ENCODE measurements around the gene SIGLEC6. TPM values are rescaled to one million over a fixed set of nuclear protein-coding genes. Genes with fewer than 3 reads are reported as not detected.

SIGLEC6 gene
- total RNA-seq, 1 experiment from 2014 or later, result 10.0 TPM

DNA sequence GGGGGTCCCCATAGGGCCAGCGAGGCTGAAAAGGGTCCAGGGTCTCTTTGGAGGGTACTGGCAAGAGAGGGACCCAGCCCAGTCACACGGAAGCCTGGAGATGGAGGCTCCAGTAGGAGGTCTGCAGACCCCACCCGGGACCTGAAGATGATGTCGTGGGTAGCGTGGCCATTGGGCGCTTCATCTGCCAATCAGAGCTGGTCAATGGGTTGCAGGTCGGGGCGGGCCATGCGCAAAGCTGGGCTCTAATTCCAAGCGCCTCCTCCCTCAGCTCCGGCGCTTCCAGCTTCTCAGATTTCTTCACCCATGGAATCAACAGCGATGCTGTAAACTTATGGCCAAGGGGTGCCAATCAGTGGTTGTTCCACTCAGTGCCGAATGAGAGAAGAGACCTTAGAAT lies 40.8 kb downstream of the SIGLEC6 start:
- H3K9me3 ChIP-seq, result no peaks in the 10 kb centered on the region
- peaks cover 7% of the 10 kb centered on the region for H3K9me3 Mint-ChIP-seq (ENCODE audit: unreplicated experiment)
- no peaks in the 10 kb centered on the region for H3K27me3 ChIP-seq (replicated peaks; ENCODE audit: control insufficient read depth, insufficient read depth, low read length)
- no TSS peak for BruUV-seq (replicated peaks)
- TF ChIP-seq, protein P1, sequence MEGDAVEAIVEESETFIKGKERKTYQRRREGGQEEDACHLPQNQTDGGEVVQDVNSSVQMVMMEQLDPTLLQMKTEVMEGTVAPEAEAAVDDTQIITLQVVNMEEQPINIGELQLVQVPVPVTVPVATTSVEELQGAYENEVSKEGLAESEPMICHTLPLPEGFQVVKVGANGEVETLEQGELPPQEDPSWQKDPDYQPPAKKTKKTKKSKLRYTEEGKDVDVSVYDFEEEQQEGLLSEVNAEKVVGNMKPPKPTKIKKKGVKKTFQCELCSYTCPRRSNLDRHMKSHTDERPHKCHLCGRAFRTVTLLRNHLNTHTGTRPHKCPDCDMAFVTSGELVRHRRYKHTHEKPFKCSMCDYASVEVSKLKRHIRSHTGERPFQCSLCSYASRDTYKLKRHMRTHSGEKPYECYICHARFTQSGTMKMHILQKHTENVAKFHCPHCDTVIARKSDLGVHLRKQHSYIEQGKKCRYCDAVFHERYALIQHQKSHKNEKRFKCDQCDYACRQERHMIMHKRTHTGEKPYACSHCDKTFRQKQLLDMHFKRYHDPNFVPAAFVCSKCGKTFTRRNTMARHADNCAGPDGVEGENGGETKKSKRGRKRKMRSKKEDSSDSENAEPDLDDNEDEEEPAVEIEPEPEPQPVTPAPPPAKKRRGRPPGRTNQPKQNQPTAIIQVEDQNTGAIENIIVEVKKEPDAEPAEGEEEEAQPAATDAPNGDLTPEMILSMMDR (IDR thresholded peaks at IDR 0.05; ENCODE audit: insufficient read depth in 1 of 2, low read depth in 1 of 2, low read length in 1 of 2, severe bottlenecking in 1 of 2, unreplicated experiment in 1 of 2), result no peak
- ChIA-PET POLR2A (no interaction called here), CTCF (no interaction called here)
- no peaks in the 10 kb centered on the region for H3K4me1 Mint-ChIP-seq (ENCODE audit: low read depth, unreplicated experiment)
- H3K36me3 ChIP-seq (ENCODE audit: control insufficient read depth, insufficient read depth, low read length), result no peaks in the 10 kb centered on the region
- H3K36me3 Mint-ChIP-seq (ENCODE audit: insufficient read depth, unreplicated experiment), result no peaks in the 10 kb centered on the region
- DNase-seq, result no peak
- intact Hi-C loops (cut with micrococcal nuclease; ENCODE audit: unreplicated experiment), result no loop called here
- peaks cover 7% of the 10 kb centered on the region for H3K27me3 Mint-ChIP-seq (ENCODE audit: insufficient read depth, unreplicated experiment)
- H3K27ac Mint-ChIP-seq (ENCODE audit: unreplicated experiment), result no peak overlapping the region
- no peak overlapping the region for H3K4me3 Mint-ChIP-seq (ENCODE audit: unreplicated experiment)
- no peak overlapping the region for H3K4me3 ChIP-seq (ENCODE audit: low read depth, low read length)
- no peaks in the 10 kb centered on the region for H3K4me1 ChIP-seq

DNA sequence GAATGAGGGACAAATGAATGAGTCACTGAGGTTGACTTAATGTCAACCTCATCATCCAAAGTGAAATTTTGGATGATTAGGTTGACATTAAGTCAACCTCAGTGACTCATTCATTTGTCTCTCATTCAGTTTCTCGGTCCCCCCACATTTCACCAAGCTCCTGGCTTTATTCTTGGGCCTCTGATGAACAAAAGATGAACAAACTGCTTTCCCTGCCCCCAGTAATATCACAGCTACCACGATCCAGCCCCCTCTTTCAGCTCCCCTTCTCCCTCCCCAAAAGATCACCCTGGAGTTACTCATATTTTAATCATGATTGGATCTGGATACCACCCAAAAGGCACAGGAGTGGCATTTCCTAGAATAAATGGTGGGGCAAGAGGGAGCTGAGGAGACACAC lies 42.4 kb downstream of the SIGLEC6 start:
- Mint-ChIP-seq H3K4me3 (ENCODE audit: unreplicated experiment) (no peak overlapping the region), H3K27me3 (ENCODE audit: insufficient read depth, unreplicated experiment) (peaks cover 7% of the 10 kb centered on the region), H3K36me3 (ENCODE audit: insufficient read depth, unreplicated experiment) (no peaks in the 10 kb centered on the region), H3K9me3 (ENCODE audit: unreplicated experiment) (peaks cover 10% of the 10 kb centered on the region), H3K27ac (ENCODE audit: unreplicated experiment) (no peak overlapping the region), H3K4me1 (ENCODE audit: low read depth, unreplicated experiment) (no peaks in the 10 kb centered on the region)
- ChIA-PET CTCF (no interaction called here), POLR2A (no interaction called here)
- Histone ChIP-seq H3K4me3 (ENCODE audit: low read depth, low read length) (no peak overlapping the region), H3K4me1 (no peaks in the 10 kb centered on the region), H3K36me3 (ENCODE audit: control insufficient read depth, insufficient read depth, low read length) (no peaks in the 10 kb centered on the region), H3K9me3 (no peaks in the 10 kb centered on the region), H3K27me3 (replicated peaks; ENCODE audit: control insufficient read depth, insufficient read depth, low read length) (no peaks in the 10 kb centered on the region)
- DNase-seq, result no peak
- TF ChIP-seq, protein P1 (IDR thresholded peaks at IDR 0.05; ENCODE audit: insufficient read depth in 1 of 2, low read depth in 1 of 2, low read length in 1 of 2, severe bottlenecking in 1 of 2, unreplicated experiment in 1 of 2), result no peak
- intact Hi-C loops (cut with micrococcal nuclease; ENCODE audit: unreplicated experiment), result no loop called here
- no TSS peak for BruUV-seq (replicated peaks)

DNA sequence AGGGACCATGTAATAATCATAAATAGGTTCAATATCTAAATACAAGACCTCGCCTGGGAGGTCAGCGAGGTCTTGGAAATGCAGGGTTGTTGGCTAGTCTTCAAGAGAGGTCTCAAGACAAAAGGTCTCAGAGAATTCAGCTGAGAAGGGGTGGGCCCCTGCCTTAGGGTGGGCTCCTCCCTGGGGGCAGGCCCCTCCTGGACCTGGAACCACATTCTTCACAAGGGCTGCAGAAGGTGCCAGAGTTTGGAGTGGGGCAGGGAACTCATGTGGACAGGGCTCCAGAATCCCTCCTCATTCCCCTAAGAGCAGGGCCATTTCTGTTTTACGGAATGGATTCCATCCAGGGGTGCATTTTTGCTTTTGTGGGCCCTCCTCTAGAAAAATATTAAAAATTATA lies 43.0 kb downstream of the SIGLEC6 start:
- no peak overlapping the region for H3K4me3 ChIP-seq (ENCODE audit: low read depth, low read length)
- no peaks in the 10 kb centered on the region for H3K36me3 ChIP-seq (ENCODE audit: control insufficient read depth, insufficient read depth, low read length)
- Mint-ChIP-seq H3K4me3 (ENCODE audit: unreplicated experiment) (no peak overlapping the region), H3K36me3 (ENCODE audit: insufficient read depth, unreplicated experiment) (no peaks in the 10 kb centered on the region), H3K4me1 (ENCODE audit: low read depth, unreplicated experiment) (no peaks in the 10 kb centered on the region), H3K9me3 (ENCODE audit: unreplicated experiment) (peaks cover 10% of the 10 kb centered on the region), H3K27me3 (ENCODE audit: insufficient read depth, unreplicated experiment) (peaks cover 6% of the 10 kb centered on the region), H3K27ac (ENCODE audit: unreplicated experiment) (no peak overlapping the region)
- ChIA-PET CTCF (no interaction called here), POLR2A (no interaction called here)
- H3K27me3 ChIP-seq (replicated peaks; ENCODE audit: control insufficient read depth, insufficient read depth, low read length), result no peaks in the 10 kb centered on the region
- intact Hi-C loops (cut with micrococcal nuclease; ENCODE audit: unreplicated experiment), result no loop called here
- no peaks in the 10 kb centered on the region for H3K4me1 ChIP-seq
- no peaks in the 10 kb centered on the region for H3K9me3 ChIP-seq
- no TSS peak for BruUV-seq (replicated peaks)
- DNase-seq, result no peak
- TF ChIP-seq, protein P1 (IDR thresholded peaks at IDR 0.05; ENCODE audit: insufficient read depth in 1 of 2, low read depth in 1 of 2, low read length in 1 of 2, severe bottlenecking in 1 of 2, unreplicated experiment in 1 of 2), result no peak
